H1 (cell line): Measurements from ENCODE around the gene LOXL1. TPM values are rescaled to one million over a fixed set of nuclear protein-coding genes. Genes with fewer than 3 reads are reported as not detected.

Experiments
- CTCF ChIA-PET: fragments of 300-600 bp; sonication (Branson Sonifier 250); formaldehyde crosslinking; loops from one replicate; lab custom pipeline; 2021; ENCODE audit not compliant: partially characterized antibody; lab: Charles Lee
- POLR2A ChIA-PET: fragments of 300-600 bp; sonication (Branson Sonifier 250); formaldehyde crosslinking; loops from one replicate; lab custom pipeline; 2021; ENCODE audit warnings: inconsistent platforms; ENCODE audit not compliant: partially characterized antibody; lab: Charles Lee
- DNase-seq, 2 experiments: peaks; one replicate each; pipeline versions ENCODE4 v3.0.0 to v3.0.0-alpha.2; 2010 to 2022; ENCODE audit warnings: low spot score in 2 of 2, low read depth in 1 of 2, mixed read lengths in 1 of 2
- FAIRE-seq: peaks from 2 replicates; lab custom pipeline; 2011; peaks lifted over from hg19 to GRCh38; lab: Jason Lieb, UNC
- H2AFZ ChIP-seq: 2 replicates; pipeline ENCODE4 v1.8.1; 2012; ENCODE audit warnings: low read length, inconsistent platforms
- H2AK5ac ChIP-seq: 2 replicates; pipeline ENCODE4 v1.6.1; 2013; ENCODE audit warnings: low read depth, low read length
- H2BK120ac ChIP-seq: replicated peaks from 2 replicates; pipeline ENCODE3; 2013; ENCODE audit warnings: low read depth, low read length, inconsistent platforms
- H2BK12ac ChIP-seq: 2 replicates; pipeline ENCODE4 v1.6.1; 2013; ENCODE audit warnings: low read depth, low read length
- H2BK15ac ChIP-seq: 2 replicates; pipeline ENCODE4 v1.6.1; 2013; ENCODE audit warnings: low read length
- H2BK20ac ChIP-seq: 2 replicates; pipeline ENCODE4 v1.6.1; 2013; ENCODE audit warnings: low read length
- H2BK5ac ChIP-seq: 2 replicates; pipeline ENCODE4 v1.6.1; 2013; ENCODE audit warnings: low read depth, low read length
- H3K14ac ChIP-seq: 2 replicates; pipeline ENCODE4 v1.6.1; 2013; ENCODE audit warnings: inconsistent platforms; ENCODE audit not compliant: insufficient read length
- H3K18ac ChIP-seq: 2 replicates; pipeline ENCODE4 v1.6.1; 2013; ENCODE audit warnings: low read length; ENCODE audit errors: extremely low read depth
- H3K23ac ChIP-seq: 2 replicates; pipeline ENCODE4 v1.6.1; 2013; ENCODE audit warnings: inconsistent platforms; ENCODE audit not compliant: insufficient read length
- H3K23me2 ChIP-seq: 2 replicates; pipeline ENCODE4 v1.6.1; 2013; ENCODE audit warnings: low read depth, low read length
- H3K27ac ChIP-seq: 2 replicates; pipeline ENCODE4 v1.6.1; 2011; ENCODE audit warnings: low read depth, low read length, inconsistent platforms
- H3K27me3 ChIP-seq, 4 experiments: replicated peaks in 1 of 4; 1 replicate in 1 of 4; 2 replicates in 3 of 4; pipeline versions ENCODE4 v1.6.1 to v1.8.1; 2011 to 2013; ENCODE audit warnings: low read length in 3 of 4, mild to moderate bottlenecking in 3 of 4, inconsistent platforms in 2 of 4, mixed read lengths in 2 of 4, moderate library complexity in 1 of 4; ENCODE audit not compliant: control insufficient read depth in 3 of 4, insufficient read depth in 3 of 4; ENCODE audit errors: extremely low read depth in 1 of 4
- H3K36me3 ChIP-seq, 4 experiments: 2 replicates each; pipeline versions ENCODE4 v1.6.1 to v1.8.1; 2011 to 2013; ENCODE audit warnings: mild to moderate bottlenecking in 4 of 4, low read length in 3 of 4, moderate library complexity in 2 of 4, control low read depth in 1 of 4, inconsistent platforms in 1 of 4; ENCODE audit not compliant: insufficient read depth in 4 of 4, control insufficient read depth in 2 of 4
- H3K4ac ChIP-seq: replicated peaks from 2 replicates; pipeline ENCODE3; 2013; ENCODE audit warnings: low read length, low read depth, mixed read lengths, inconsistent platforms; ENCODE audit not compliant: insufficient read length
- H3K4me1 ChIP-seq, 4 experiments: replicated peaks in 1 of 4; 1 replicate in 1 of 4; 2 replicates in 3 of 4; pipeline versions ENCODE4 v1.6.1 to v1.8.1; 2011 to 2013; ENCODE audit warnings: low read length in 3 of 4, inconsistent platforms in 2 of 4, mixed read lengths in 1 of 4; ENCODE audit not compliant: insufficient read depth in 4 of 4, control insufficient read depth in 3 of 4
- H3K4me2 ChIP-seq, 2 experiments: 2 replicates each; pipeline versions ENCODE4 v1.6.1 to v1.8.1; 2011 to 2013; ENCODE audit warnings: low read depth in 2 of 2, low read length in 2 of 2, control low read depth in 1 of 2, inconsistent platforms in 1 of 2, mild to moderate bottlenecking in 1 of 2; ENCODE audit not compliant: insufficient read depth in 1 of 2
- H3K4me3 ChIP-seq, 4 experiments: fragments of 200-600, 300-600 bp in 1 of 4; sonication (generic), shearing (Covaris generic), sonication (Bioruptor Twin) in 1 of 4; 2 replicates each; pipeline versions ENCODE4 v1.5.1 to v1.8.1; 2011 to 2016; ENCODE audit warnings: low read length in 4 of 4, low read depth in 3 of 4, control low read depth in 2 of 4, inconsistent platforms in 2 of 4, mild to moderate bottlenecking in 2 of 4, mixed read lengths in 1 of 4, moderate library complexity in 1 of 4; ENCODE audit not compliant: insufficient read depth in 2 of 4; ENCODE audit errors: extremely low read depth in 1 of 4
- H3K56ac ChIP-seq: replicated peaks from 2 replicates; pipeline ENCODE3; 2013; ENCODE audit warnings: low read depth, mild to moderate bottlenecking, mixed read lengths, low read length, inconsistent platforms; ENCODE audit not compliant: insufficient read length
- H3K79me1 ChIP-seq: 2 replicates; pipeline ENCODE4 v1.6.1; 2013; ENCODE audit warnings: low read depth, low read length, control low read depth
- H3K79me2 ChIP-seq, 2 experiments: 2 replicates each; pipeline versions ENCODE4 v1.6.1 to v1.8.1; 2012 to 2013; ENCODE audit warnings: low read length in 2 of 2, mild to moderate bottlenecking in 2 of 2, inconsistent platforms in 1 of 2; ENCODE audit not compliant: insufficient read depth in 2 of 2, control insufficient read depth in 1 of 2
- H3K9ac ChIP-seq, 4 experiments: replicated peaks in 1 of 4; 1 replicate in 1 of 4; 2 replicates in 3 of 4; pipeline versions ENCODE4 v1.6.1 to v1.8.1; 2011 to 2013; ENCODE audit warnings: low read depth in 3 of 4, low read length in 3 of 4, control low read depth in 2 of 4, mild to moderate bottlenecking in 2 of 4, moderate library complexity in 2 of 4, inconsistent platforms in 1 of 4; ENCODE audit errors: extremely low read depth in 1 of 4
- H3K9me3 ChIP-seq, 2 experiments: 2 replicates each; pipeline versions ENCODE4 v1.6.1 to v1.8.1; 2012 to 2013; ENCODE audit warnings: mild to moderate bottlenecking in 2 of 2, moderate library complexity in 2 of 2, control low read depth in 1 of 2, inconsistent platforms in 1 of 2, low read depth in 1 of 2, low read length in 1 of 2, mixed read lengths in 1 of 2; ENCODE audit not compliant: insufficient read depth in 2 of 2
- H4K20me1 ChIP-seq, 2 experiments: replicated peaks in 1 of 2; 2 replicates each; pipeline versions ENCODE3 to v1.8.1; 2011 to 2013; ENCODE audit warnings: inconsistent platforms in 2 of 2, low read length in 2 of 2, mild to moderate bottlenecking in 1 of 2; ENCODE audit not compliant: insufficient read depth in 2 of 2, control insufficient read depth in 1 of 2
- H4K5ac ChIP-seq: 2 replicates; pipeline ENCODE4 v1.6.1; 2013; ENCODE audit warnings: low read length, low read depth, mixed read lengths, inconsistent platforms; ENCODE audit not compliant: insufficient read length
- H4K8ac ChIP-seq: 2 replicates; pipeline ENCODE4 v1.8.0; 2013; ENCODE audit warnings: mild to moderate bottlenecking, moderate library complexity, low read length, inconsistent platforms; ENCODE audit not compliant: insufficient read depth; ENCODE audit errors: extremely low read depth
- H4K91ac ChIP-seq: replicated peaks from 2 replicates; pipeline ENCODE3; 2013; ENCODE audit warnings: low read length, mixed read lengths, inconsistent platforms; ENCODE audit not compliant: insufficient read length
- POLR2AphosphoS5 ChIP-seq: IDR thresholded peaks from 2 replicates; pipeline ENCODE4 v1.6.1; 2011; ENCODE audit warnings: low read depth, low read length
- SIN3A ChIP-seq, 2 experiments: IDR thresholded peaks in 1 of 2; conservative IDR thresholded peaks in 1 of 2; 2 replicates each; pipeline ENCODE4 v1.6.1; 2011 to 2012; ENCODE audit warnings: low read length in 2 of 2, improper control_type of control experiment in 1 of 2, low read depth in 1 of 2, mild to moderate bottlenecking in 1 of 2
- SIRT6 ChIP-seq: IDR thresholded peaks from one replicate; pipeline ENCODE4 v1.7.1; 2012; ENCODE audit warnings: low read length, inconsistent platforms
- WGBS, 2 experiments: shearing (Covaris generic) in 1 of 2; methylation state at CpG; one replicate each; pipeline versions ENCODE4 v1.1.6 to v1.1.7; 2013 to 2015; ENCODE audit warnings: low lambda C conversion rate in 2 of 2, mixed read lengths in 2 of 2, inconsistent platforms in 1 of 2, low coverage in 1 of 2, missing lambda C conversion rate in 1 of 2; ENCODE audit not compliant: insufficient replicate concordance in 2 of 2, insufficient coverage in 1 of 2, insufficient read length in 1 of 2; ENCODE audit errors: extremely low coverage in 1 of 2, missing lambda C conversion rate in 1 of 2; 5-methylcytosine and 5-hydroxymethylcytosine counted together
- polyA plus RNA-seq, 7 experiments: library from polyadenylated mRNA; depleted of rRNA in 3 of 7; stranded (reverse) in 5 of 7; unstranded in 2 of 7; fragments of >200 nt in 5 of 7; fragments of 200-250 nt in 2 of 7; gene quantifications; 1 replicate in 5 of 7; 2 replicates in 1 of 7; 4 replicates in 1 of 7; pipeline versions ENCODE4 v1.2.1 to v1.2.3, GENCODE V29; 2011 to 2013; ENCODE audit warnings: missing spikeins in 2 of 7, mixed read lengths in 2 of 7
- total RNA-seq: library from RNA; stranded (reverse); fragmentation: NEBNext Ultra II Directional; extraction: Animal tissue kit (Norgen Biotek cat#: 25700); gene quantifications from 2 replicates; pipeline ENCODE4 v1.2.1, GENCODE V29; 2021

The LOXL1 gene
- total and polyA plus RNA-seq, 2 of the 8 experiments (the other 6 are each of a cell fraction or from before 2014, with no cell fraction given), result 8.1 to 14.4 TPM

- no peaks in the 10 kb centered on the region for H3K27me3 ChIP-seq
- no peak overlapping the region for H4K5ac ChIP-seq
- TF ChIP-seq POLR2AphosphoS5 (no peak), SIRT6 (no peak), SIN3A (conservative IDR thresholded peaks at IDR 0.05 in 1 of 2, IDR thresholded peaks at IDR 0.05 in 1 of 2; ENCODE audit: low read depth in 1 of 2, low read length in 2 of 2) (no peak)
- POLR2A ChIA-PET, result no interaction called here
- FAIRE-seq (no peak), DNase-seq (no peak)
- no peaks in the 10 kb centered on the region for H3K36me3 ChIP-seq
- H3K4ac ChIP-seq, result no peak overlapping the region
- H2BK15ac ChIP-seq, result no peak overlapping the region
- H2BK120ac ChIP-seq, result no peak overlapping the region
- no peaks in the 10 kb centered on the region for H3K79me1 ChIP-seq
- H3K9ac ChIP-seq, result no peak overlapping the region
- peaks cover 6 to 11% (median 11%) of the 10 kb centered on the region in 4 experiments for H3K4me1 ChIP-seq
- no peak overlapping the region for H3K56ac ChIP-seq
- no peak overlapping the region for H3K14ac ChIP-seq
- no peaks in the 10 kb centered on the region for H4K20me1 ChIP-seq
- H3K4me2 ChIP-seq, result no peak overlapping the region
- WGBS, 2 experiments, result 93% methylated on average over 12 of the region's 12 CpGs; no CpG with 5 or more reads in 1 of the 2 experiments
- H2BK20ac ChIP-seq, result no peak overlapping the region
- no peaks in the 10 kb centered on the region for H3K9me3 ChIP-seq
- H4K91ac ChIP-seq, result no peak overlapping the region
- no peak overlapping the region for H2BK5ac ChIP-seq
- H3K4me3 ChIP-seq, result no peak overlapping the region
- H3K79me2 ChIP-seq, result no peaks in the 10 kb centered on the region
- no peaks in the 10 kb centered on the region for H3K23me2 ChIP-seq
- no peak overlapping the region for H3K23ac ChIP-seq
- CTCF ChIA-PET, result interaction anchor here (0.7 to 7.0 kb wide), 8 partner anchors 9 to 98 kb away, joined by 3 to 55 read pairs (median 3); partner anchors contain the start of genes STOML1 and TBC1D21
- H2AK5ac ChIP-seq, result no peak overlapping the region
- no peak overlapping the region for H2AFZ ChIP-seq
- no peak overlapping the region for H3K27ac ChIP-seq
- H2BK12ac ChIP-seq, result no peak overlapping the region
- no peak overlapping the region for H4K8ac ChIP-seq
- H3K18ac ChIP-seq, result no peak overlapping the region
These were observed 29.8 kb downstream of the LOXL1 start for GRCh38 chr15:73955861-73956742.
